Nephron progenitor cell (in vitro differentiated cells): ENCODE data around the gene HAVCR2.

Experiments used
- DNase-seq: peaks from one replicate; pipeline ENCODE4 v3.0.0; 2021
- H3K27ac Mint-ChIP-seq: 2 replicates; pipeline ENCODE4 v1.8.0; 2021; ENCODE audit warnings: mild to moderate bottlenecking, moderate library complexity, mixed read lengths
- H3K27me3 Mint-ChIP-seq: 2 replicates; pipeline ENCODE4 v1.8.0; 2021; ENCODE audit warnings: mild to moderate bottlenecking, low read depth, mixed read lengths; ENCODE audit not compliant: poor library complexity
- H3K36me3 Mint-ChIP-seq: 2 replicates; pipeline ENCODE4 v1.8.0; 2021; ENCODE audit warnings: low read depth, mixed read lengths
- H3K4me1 Mint-ChIP-seq: 2 replicates; pipeline ENCODE4 v1.8.0; 2021; ENCODE audit warnings: mixed read lengths
- H3K4me3 Mint-ChIP-seq: 2 replicates; pipeline ENCODE4 v1.8.0; 2021; ENCODE audit warnings: mild to moderate bottlenecking, moderate library complexity, mixed read lengths
- H3K9me3 Mint-ChIP-seq: 2 replicates; pipeline ENCODE4 v1.8.0; 2021; ENCODE audit warnings: mild to moderate bottlenecking, moderate library complexity, mixed read lengths
- CTCF ChIP-seq: fragments of 200-600 bp; sonication (generic); IDR thresholded peaks from 2 replicates; pipeline ENCODE4 v1.5.0; 2021; ENCODE audit warnings: antibody characterized with exemption

HAVCR2 gene

GRCh38 chr5:157068785-157069184, 40.1 kb downstream of the HAVCR2 start:
- Mint-ChIP-seq H3K4me1 (no peaks in the 10 kb centered on the region), H3K27ac (peak overlapping the region; percentile 45), H3K36me3 (no peaks in the 10 kb centered on the region), H3K27me3 (peaks cover 4% of the 10 kb centered on the region), H3K4me3 (no peak overlapping the region), H3K9me3 (no peaks in the 10 kb centered on the region)
- TF ChIP-seq CTCF, result no peak
- DNase-seq, result no peak

GRCh38 chr5:157068339-157068738, 40.5 kb downstream of the HAVCR2 start:
- peak overlapping the region; percentile 45 for H3K27ac Mint-ChIP-seq
- H3K27me3 Mint-ChIP-seq, result peaks cover 4% of the 10 kb centered on the region

GRCh38 chr5:157067005-157067404, 41.8 kb downstream of the HAVCR2 start:
- Mint-ChIP-seq H3K4me3 (no peak overlapping the region), H3K27ac (no peak overlapping the region)

More at GRCh38 chr5:157068339-157068738, 40.5 kb downstream of the HAVCR2 start:
- Mint-ChIP-seq H3K4me1 (no peaks in the 10 kb centered on the region), H3K36me3 (no peaks in the 10 kb centered on the region), H3K9me3 (no peaks in the 10 kb centered on the region), H3K4me3 (no peak overlapping the region)
- no peak for DNase-seq
- no peak for TF ChIP-seq CTCF

GRCh38 chr5:157066080-157066479, 42.8 kb downstream of the HAVCR2 start:
- TF ChIP-seq CTCF, result no peak
- Mint-ChIP-seq H3K27ac (no peak overlapping the region), H3K9me3 (no peaks in the 10 kb centered on the region), H3K4me1 (no peaks in the 10 kb centered on the region), H3K36me3 (no peaks in the 10 kb centered on the region), H3K4me3 (no peak overlapping the region), H3K27me3 (peaks cover 4% of the 10 kb centered on the region)
- DNase-seq, result no peak

More at GRCh38 chr5:157067005-157067404, 41.8 kb downstream of the HAVCR2 start:
- Mint-ChIP-seq H3K4me1 (no peaks in the 10 kb centered on the region), H3K27me3 (peaks cover 4% of the 10 kb centered on the region), H3K36me3 (no peaks in the 10 kb centered on the region), H3K9me3 (no peaks in the 10 kb centered on the region)
- no peak for DNase-seq
- TF ChIP-seq CTCF, result no peak

- no peaks in the 10 kb centered on the region for H3K27me3 Mint-ChIP-seq
- no peak for TF ChIP-seq CTCF
- H3K36me3 Mint-ChIP-seq, result no peaks in the 10 kb centered on the region
- DNase-seq, result no peak
- no peak overlapping the region for H3K4me3 Mint-ChIP-seq
- H3K4me1 Mint-ChIP-seq, result no peaks in the 10 kb centered on the region
- H3K27ac Mint-ChIP-seq, result peak overlapping the region; percentile 41
- no peaks in the 10 kb centered on the region for H3K9me3 Mint-ChIP-seq
Observed at GRCh38 chr5:157063776-157064430, 44.9 kb downstream of the HAVCR2 start.

GRCh38 chr5:157059891-157060290, 49.0 kb downstream of the HAVCR2 start:
- Mint-ChIP-seq H3K27me3 (no peaks in the 10 kb centered on the region), H3K9me3 (no peaks in the 10 kb centered on the region), H3K4me3 (no peak overlapping the region), H3K36me3 (no peaks in the 10 kb centered on the region), H3K4me1 (no peaks in the 10 kb centered on the region), H3K27ac (no peak overlapping the region)
- no peak for TF ChIP-seq CTCF
- DNase-seq, result no peak
